NCI-H748 treated with DMSO at 0.1 percent for 48 hours (cell line): ENCODE measurements around the gene TRAF3.

Experiments
- DNase-seq: peaks from one replicate; lab custom pipeline; 2025; lab: John Stamatoyannopoulos, UW

Gene TRAF3

DNA sequence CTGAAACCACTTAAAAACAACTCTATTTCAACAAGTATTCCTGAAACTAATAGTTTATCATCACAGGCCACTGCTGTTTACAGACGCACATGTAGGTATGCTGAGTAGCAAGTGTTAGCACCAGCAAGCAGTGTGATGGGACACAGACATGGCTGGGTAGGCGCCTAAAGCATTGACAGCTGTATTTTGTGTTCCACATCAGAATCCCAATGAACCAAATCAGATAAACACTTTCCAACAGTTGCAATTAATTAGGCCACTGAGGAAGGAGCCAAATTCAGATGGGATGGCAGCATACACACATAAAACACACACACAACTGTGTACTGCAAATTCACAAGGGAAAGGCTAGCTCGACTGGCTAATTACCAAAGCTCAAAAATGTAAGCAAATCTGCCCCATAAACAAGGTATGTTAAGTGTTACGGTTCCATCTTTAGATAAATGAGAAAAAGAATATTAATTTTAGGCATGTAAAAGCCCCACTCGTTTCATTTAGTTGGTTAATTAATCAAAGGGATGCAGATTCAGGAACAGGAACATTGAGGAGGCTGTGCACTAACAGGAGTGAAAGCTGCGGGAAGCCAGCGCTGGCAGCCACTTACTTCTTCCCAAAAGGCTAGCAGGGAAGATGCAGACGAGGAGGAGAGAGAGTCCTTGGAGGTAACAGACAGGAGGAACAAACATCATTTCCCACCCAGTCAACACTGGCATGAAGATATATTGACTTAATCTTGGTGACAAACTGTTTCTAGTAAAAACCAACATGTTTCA lies 178.6 kb downstream of the TRAF3 start:
- DNase-seq: no peak

DNA sequence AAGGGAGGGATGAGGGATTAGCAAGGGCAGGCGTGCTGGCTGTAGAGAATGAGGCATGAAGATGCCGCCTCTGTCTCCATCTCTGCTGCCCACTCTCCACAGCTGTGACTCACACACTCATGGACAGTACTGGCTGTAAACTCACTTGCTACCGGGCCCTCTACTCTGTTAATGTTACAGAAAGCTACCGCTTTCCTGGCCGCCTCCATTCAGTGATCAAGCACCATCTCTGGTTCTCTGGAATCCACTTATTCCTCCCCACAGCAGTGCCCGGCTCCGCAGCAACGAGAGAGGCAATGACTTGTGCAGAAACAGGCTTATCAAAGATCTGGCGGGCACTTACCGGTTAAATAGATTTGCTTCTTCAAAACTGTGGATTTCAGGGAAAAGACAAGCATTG lies 180.0 kb downstream of the TRAF3 start:
- DNase-seq: no peak

DNA sequence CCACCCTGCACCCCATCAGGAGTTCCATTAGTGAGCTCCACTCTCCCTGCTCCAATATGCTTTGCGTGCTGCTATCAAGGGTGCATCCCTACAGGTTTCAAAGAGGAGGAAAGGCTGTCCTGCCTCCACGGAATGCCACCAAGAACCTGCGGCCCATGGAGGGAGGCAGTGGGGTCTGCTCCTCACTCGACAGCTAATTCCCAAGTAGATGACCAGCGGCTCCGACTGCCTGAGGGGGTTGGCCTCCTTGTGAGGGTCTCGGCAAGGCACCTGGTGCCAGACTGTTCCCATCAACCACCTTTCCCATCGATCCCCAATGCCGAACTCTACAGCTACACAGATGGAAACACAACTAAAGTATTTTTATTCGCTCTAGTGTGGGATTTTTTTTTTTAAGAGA lies 181.2 kb downstream of the TRAF3 start:
- no peak for DNase-seq
